Superior temporal gyrus (tissue), 1 donor: ENCODE results near the gene CD83.

ENCODE experiments used
- DNase-seq: peaks from one replicate; pipeline ENCODE4 v3.0.0-alpha.2; 2016; ENCODE audit errors: extremely low spot score

The CD83 gene

GRCh38 chr6:14091339-14091978, 26.1 kb upstream of the CD83 start:
- DNase-seq: no peak

- DNase-seq: no peak
Measured at GRCh38 chr6:14092316-14092715, 25.3 kb upstream of the CD83 start.

GRCh38 chr6:14092838-14093789, 24.5 kb upstream of the CD83 start:
- DNase-seq: no peak

- DNase-seq: no peak
Measured at GRCh38 chr6:14094721-14095120, 22.9 kb upstream of the CD83 start.

GRCh38 chr6:14095437-14095836, 22.1 kb upstream of the CD83 start:
- no peak for DNase-seq

- DNase-seq: no peak
Measured at GRCh38 chr6:14100138-14100537, 17.4 kb upstream of the CD83 start.

- no peak for DNase-seq
Measured at GRCh38 chr6:14100966-14101365, 16.6 kb upstream of the CD83 start.

- no peak for DNase-seq
Measured at GRCh38 chr6:14102383-14102782, 15.2 kb upstream of the CD83 start.

GRCh38 chr6:14105547-14105946, 12.0 kb upstream of the CD83 start:
- no peak for DNase-seq

- no peak for DNase-seq
Measured at GRCh38 chr6:14107000-14107399, 10.6 kb upstream of the CD83 start.

GRCh38 chr6:14107711-14108494, 9.7 kb upstream of the CD83 start:
- no peak for DNase-seq

- DNase-seq: no peak
Measured at GRCh38 chr6:14108571-14109410, 8.8 kb upstream of the CD83 start.

GRCh38 chr6:14109411-14109826, 8.2 kb upstream of the CD83 start:
- DNase-seq: no peak

GRCh38 chr6:14110001-14110818, 7.4 kb upstream of the CD83 start:
- DNase-seq: no peak

GRCh38 chr6:14113976-14114375, 3.6 kb upstream of the CD83 start:
- no peak for DNase-seq

GRCh38 chr6:14118091-14118439, 493 bp downstream of the CD83 start:
- DNase-seq: no peak

- DNase-seq: no peak
Measured at GRCh38 chr6:14118446-14118845, 874 bp downstream of the CD83 start.

GRCh38 chr6:14119784-14120183, 2.2 kb downstream of the CD83 start:
- no peak for DNase-seq

GRCh38 chr6:14120546-14120945, 3.0 kb downstream of the CD83 start:
- DNase-seq: no peak

- DNase-seq: no peak
Measured at GRCh38 chr6:14121936-14122344, 4.4 kb downstream of the CD83 start.
